Large intestine (tissue), 3 donors: ENCODE results near the gene DCTD. TPM values are rescaled to one million over a fixed set of nuclear protein-coding genes. Genes with fewer than 3 reads are reported as not detected.

Source experiments
- DNase-seq, 2 donors: peaks; one replicate each; pipeline versions ENCODE4 v3.0.0 to v3.0.0-alpha.2; 2013
- H3K27ac ChIP-seq: one replicate; pipeline ENCODE4 v1.5.1; 2013; ENCODE audit warnings: low read length
- H3K27me3 ChIP-seq: 2 replicates; pipeline ENCODE4 v1.6.1; 2013; ENCODE audit warnings: low read length; ENCODE audit not compliant: control insufficient read depth, insufficient read depth
- H3K36me3 ChIP-seq: 2 replicates; pipeline ENCODE4 v1.6.1; 2013; ENCODE audit warnings: low read length; ENCODE audit not compliant: control insufficient read depth, insufficient read depth
- H3K4me1 ChIP-seq: one replicate; pipeline ENCODE4 v1.6.1; 2013; ENCODE audit warnings: low read length; ENCODE audit not compliant: control insufficient read depth, insufficient read depth
- H3K4me3 ChIP-seq: one replicate; pipeline ENCODE4 v1.5.1; 2013; ENCODE audit warnings: low read length
- H3K9me3 ChIP-seq: one replicate; pipeline ENCODE4 v1.6.1; 2013; ENCODE audit warnings: mild to moderate bottlenecking, low read depth, low read length, moderate library complexity; ENCODE audit not compliant: control insufficient read depth
- WGBS: methylation state at CpG from one replicate; pipeline ENCODE4 v1.1.5; 2013; ENCODE audit warnings: low lambda C conversion rate; ENCODE audit not compliant: insufficient coverage; 5-methylcytosine and 5-hydroxymethylcytosine counted together
- polyA plus RNA-seq: library from polyadenylated mRNA; unstranded; fragments of 120-200 nt; gene quantifications from one replicate; pipeline ENCODE4 v1.2.1, GENCODE V29; 2013

The DCTD gene
- polyA plus RNA-seq, 1 donor, result 95.8 TPM

- peaks cover 14% of the 10 kb centered on the region for H3K4me1 ChIP-seq
- no peak overlapping the region for H3K27ac ChIP-seq
- H3K36me3 ChIP-seq, result peaks cover 34% of the 10 kb centered on the region
- 100% methylated on average over 2 of the region's 8 CpGs for WGBS
- H3K4me3 ChIP-seq, result no peak overlapping the region
- H3K27me3 ChIP-seq, result no peaks in the 10 kb centered on the region
- DNase-seq, result no peak
- H3K9me3 ChIP-seq, result peaks cover 4% of the 10 kb centered on the region
Observed at GRCh38 chr4:182883351-182883750, 33.8 kb downstream of the DCTD start.

- H3K27ac ChIP-seq, result no peak overlapping the region
- H3K36me3 ChIP-seq, result peaks cover 31% of the 10 kb centered on the region
- no CpG with 5 or more reads among the region's 16 CpGs for WGBS
- no peak for DNase-seq
- peaks cover 14% of the 10 kb centered on the region for H3K4me1 ChIP-seq
- no peak overlapping the region for H3K4me3 ChIP-seq
- peaks cover 4% of the 10 kb centered on the region for H3K9me3 ChIP-seq
- H3K27me3 ChIP-seq, result no peaks in the 10 kb centered on the region
Observed at GRCh38 chr4:182881914-182882313, 35.3 kb downstream of the DCTD start.

GRCh38 chr4:182880387-182881356 lies 36.5 kb downstream of the DCTD start:
- Histone ChIP-seq H3K9me3 (peaks cover 4% of the 10 kb centered on the region), H3K36me3 (peaks cover 19% of the 10 kb centered on the region), H3K27me3 (no peaks in the 10 kb centered on the region), H3K4me1 (peaks cover 14% of the 10 kb centered on the region), H3K27ac (no peak overlapping the region), H3K4me3 (no peak overlapping the region)
- peak; percentile 40 to 61 for DNase-seq
- no CpG with 5 or more reads among the region's 26 CpGs for WGBS

GRCh38 chr4:182879913-182880312 lies 37.3 kb downstream of the DCTD start:
- H3K9me3 ChIP-seq, result peaks cover under 1% of the 10 kb centered on the region
- WGBS, result 90% methylated on average over 2 of the region's 9 CpGs
- no peak for DNase-seq
- peaks cover 13% of the 10 kb centered on the region for H3K36me3 ChIP-seq
- H3K4me3 ChIP-seq, result no peak overlapping the region
- H3K27ac ChIP-seq, result no peak overlapping the region
- peaks cover 14% of the 10 kb centered on the region for H3K4me1 ChIP-seq
- no peaks in the 10 kb centered on the region for H3K27me3 ChIP-seq

GRCh38 chr4:182878633-182879495 lies 38.3 kb downstream of the DCTD start:
- Histone ChIP-seq H3K4me1 (peaks cover 14% of the 10 kb centered on the region), H3K4me3 (no peak overlapping the region), H3K27me3 (no peaks in the 10 kb centered on the region), H3K36me3 (peaks cover 13% of the 10 kb centered on the region), H3K27ac (no peak overlapping the region), H3K9me3 (no peaks in the 10 kb centered on the region)
- DNase-seq, result no peak
- no CpG with 5 or more reads among the region's 16 CpGs for WGBS

GRCh38 chr4:182877326-182877883 lies 39.8 kb downstream of the DCTD start:
- Histone ChIP-seq H3K9me3 (no peaks in the 10 kb centered on the region), H3K4me3 (no peak overlapping the region), H3K27ac (no peak overlapping the region), H3K36me3 (peaks cover 13% of the 10 kb centered on the region), H3K4me1 (peaks cover 14% of the 10 kb centered on the region), H3K27me3 (no peaks in the 10 kb centered on the region)
- WGBS, result 100% methylated on average over 1 of the region's 9 CpGs
- DNase-seq, result no peak

GRCh38 chr4:182876427-182876826 lies 40.8 kb downstream of the DCTD start:
- H3K27me3 ChIP-seq, result no peaks in the 10 kb centered on the region
- H3K9me3 ChIP-seq, result no peaks in the 10 kb centered on the region
- 100% methylated on average over 1 of the region's 8 CpGs for WGBS
- H3K36me3 ChIP-seq, result peaks cover 9% of the 10 kb centered on the region
- no peak overlapping the region for H3K4me3 ChIP-seq
- H3K27ac ChIP-seq, result no peak overlapping the region
- H3K4me1 ChIP-seq, result peaks cover 14% of the 10 kb centered on the region
- no peak for DNase-seq

- no peak overlapping the region for H3K4me3 ChIP-seq
- WGBS, result no CpG with 5 or more reads among the region's 20 CpGs
- H3K9me3 ChIP-seq, result no peaks in the 10 kb centered on the region
- no peak overlapping the region for H3K27ac ChIP-seq
- H3K4me1 ChIP-seq, result peaks cover 8% of the 10 kb centered on the region
- H3K36me3 ChIP-seq, result peaks cover 9% of the 10 kb centered on the region
- DNase-seq, result no peak
- no peaks in the 10 kb centered on the region for H3K27me3 ChIP-seq
Observed at GRCh38 chr4:182875453-182876405, 41.5 kb downstream of the DCTD start.

- Histone ChIP-seq H3K9me3 (no peaks in the 10 kb centered on the region), H3K4me1 (peaks cover under 1% of the 10 kb centered on the region), H3K27me3 (no peaks in the 10 kb centered on the region), H3K36me3 (peaks cover 9% of the 10 kb centered on the region), H3K4me3 (no peak overlapping the region), H3K27ac (no peak overlapping the region)
- DNase-seq, result no peak
- WGBS, result no CpG with 5 or more reads among the region's 10 CpGs
Observed at GRCh38 chr4:182874797-182875345, 42.3 kb downstream of the DCTD start.
